Neutrophil (primary cell): Measurements from ENCODE around the gene KCND2.

Source experiments
- H3K27ac ChIP-seq: fragments of 200-600 bp; sonication (generic); 2 replicates; pipeline ENCODE4 v1.5.1; 2016; ENCODE audit warnings: mild to moderate bottlenecking, moderate library complexity
- H3K27me3 ChIP-seq: fragments of 200-600 bp; sonication (generic); 2 replicates; pipeline ENCODE4 v1.6.0; 2016; ENCODE audit warnings: mild to moderate bottlenecking
- H3K36me3 ChIP-seq: fragments of 200-600 bp; sonication (generic); 2 replicates; pipeline ENCODE4 v1.5.1; 2017
- H3K4me1 ChIP-seq, 2 experiments: fragments of 200-600 bp in 1 of 2; sonication (generic) in 1 of 2; 1 replicate in 1 of 2; 2 replicates in 1 of 2; pipeline versions ENCODE4 v1.5.1 to v1.6.1; 2013 to 2016; ENCODE audit warnings: low read depth in 1 of 2, low read length in 1 of 2, mild to moderate bottlenecking in 1 of 2, moderate library complexity in 1 of 2; ENCODE audit not compliant: control insufficient read depth in 1 of 2, insufficient read depth in 1 of 2
- H3K4me3 ChIP-seq, 2 experiments: fragments of 200-600 bp in 1 of 2; sonication (generic) in 1 of 2; 1 replicate in 1 of 2; 2 replicates in 1 of 2; pipeline ENCODE4 v1.5.1; 2013 to 2016; ENCODE audit warnings: low read depth in 1 of 2, low read length in 1 of 2, mild to moderate bottlenecking in 1 of 2, moderate library complexity in 1 of 2
- H3K9me3 ChIP-seq: fragments of 200-600 bp; sonication (generic); 2 replicates; pipeline ENCODE4 v1.5.1; 2016
- CTCF ChIP-seq: fragments of 200-600 bp; sonication (generic); IDR thresholded peaks from 2 replicates; pipeline ENCODE4 v1.5.1; 2016; ENCODE audit warnings: antibody characterized with exemption

Gene KCND2

GRCh38 chr7:120797026-120797645 is 524.2 kb downstream of the KCND2 start:
- H3K27ac ChIP-seq = no peak overlapping the region

GRCh38 chr7:120799147-120799546 is 526.2 kb downstream of the KCND2 start:
- no peak for TF ChIP-seq CTCF

More at GRCh38 chr7:120797026-120797645, 524.2 kb downstream of the KCND2 start:
- H3K27me3 ChIP-seq = no peaks in the 10 kb centered on the region
- H3K36me3 ChIP-seq = no peaks in the 10 kb centered on the region
- TF ChIP-seq CTCF = no peak
- H3K4me1 ChIP-seq = peaks cover 0 to 14% of the 10 kb centered on the region in 2 experiments
- H3K4me3 ChIP-seq = no peak overlapping the region
- H3K9me3 ChIP-seq = no peaks in the 10 kb centered on the region

More at GRCh38 chr7:120799147-120799546, 526.2 kb downstream of the KCND2 start:
- peaks cover 4 to 25% of the 10 kb centered on the region in 2 experiments for H3K4me1 ChIP-seq
- no peaks in the 10 kb centered on the region for H3K27me3 ChIP-seq
- no peak overlapping the region for H3K4me3 ChIP-seq
- H3K27ac ChIP-seq = no peak overlapping the region
- H3K36me3 ChIP-seq = no peaks in the 10 kb centered on the region
- H3K9me3 ChIP-seq = no peaks in the 10 kb centered on the region
